GM12878 (cell line): ENCODE results near the gene CELSR2.

Experiments used
- ATF3 ChIP-seq: IDR thresholded peaks from 2 replicates; pipeline ENCODE4 v1.6.1; 2011; ENCODE audit warnings: low read depth, mild to moderate bottlenecking, low read length, moderate library complexity, borderline replicate concordance; ENCODE audit errors: extremely low read depth
- CHD2 ChIP-seq: IDR thresholded peaks from 2 replicates; pipeline ENCODE4 v1.6.1; 2011; ENCODE audit warnings: low read depth, low read length, improper control_type of control experiment, borderline replicate concordance
- TF ChIP-seq, protein P1 (sequence below): IDR thresholded peaks from 2 replicates; pipeline ENCODE4 v1.6.1; 2011; ENCODE audit warnings: mild to moderate bottlenecking, low read depth, low read length, moderate library complexity; ENCODE audit not compliant: insufficient replicate concordance

DNA sequence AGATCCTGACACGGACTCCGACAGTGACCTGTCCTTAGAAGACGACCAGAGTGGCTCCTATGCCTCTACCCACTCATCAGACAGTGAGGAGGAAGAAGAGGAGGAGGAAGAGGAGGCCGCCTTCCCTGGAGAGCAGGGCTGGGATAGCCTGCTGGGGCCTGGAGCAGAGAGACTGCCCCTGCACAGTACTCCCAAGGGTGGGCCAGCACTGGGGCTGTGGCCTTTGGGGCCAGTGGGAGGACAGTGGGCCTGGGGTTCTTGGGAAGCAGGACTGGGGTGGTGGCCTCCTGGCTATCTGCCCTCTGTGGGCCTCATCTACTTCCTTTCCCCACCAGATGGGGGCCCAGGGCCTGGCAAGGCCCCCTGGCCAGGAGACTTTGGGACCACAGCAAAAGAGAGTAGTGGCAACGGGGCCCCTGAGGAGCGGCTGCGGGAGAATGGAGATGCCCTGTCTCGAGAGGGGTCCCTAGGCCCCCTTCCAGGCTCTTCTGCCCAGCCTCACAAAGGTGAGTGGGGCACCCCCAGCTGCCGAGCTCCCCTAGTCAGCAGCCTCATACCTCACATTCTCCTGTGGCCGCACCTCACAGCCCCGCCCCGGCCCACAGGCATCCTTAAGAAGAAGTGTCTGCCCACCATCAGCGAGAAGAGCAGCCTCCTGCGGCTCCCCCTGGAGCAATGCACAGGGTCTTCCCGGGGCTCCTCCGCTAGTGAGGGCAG lies 23.6 kb downstream of the CELSR2 start:
- TF ChIP-seq CHD2 (no peak), ATF3 (no peak)
- TF ChIP-seq, protein P1, sequence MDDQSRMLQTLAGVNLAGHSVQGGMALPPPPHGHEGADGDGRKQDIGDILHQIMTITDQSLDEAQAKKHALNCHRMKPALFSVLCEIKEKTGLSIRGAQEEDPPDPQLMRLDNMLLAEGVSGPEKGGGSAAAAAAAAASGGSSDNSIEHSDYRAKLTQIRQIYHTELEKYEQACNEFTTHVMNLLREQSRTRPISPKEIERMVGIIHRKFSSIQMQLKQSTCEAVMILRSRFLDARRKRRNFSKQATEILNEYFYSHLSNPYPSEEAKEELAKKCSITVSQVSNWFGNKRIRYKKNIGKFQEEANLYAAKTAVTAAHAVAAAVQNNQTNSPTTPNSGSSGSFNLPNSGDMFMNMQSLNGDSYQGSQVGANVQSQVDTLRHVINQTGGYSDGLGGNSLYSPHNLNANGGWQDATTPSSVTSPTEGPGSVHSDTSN, result no peak
